ENCODE results near the gene PAK4.
"Not testable (repeated sequence)": the region's sequence is repeated elsewhere in the genome, so short reads cannot be mapped to it uniquely, and the experiment has no call there.

Gene PAK4

GRCh38 chr19:39208175-39208795 is 82.7 kb downstream of the PAK4 start:
- FAIRE-seq: no peak

GRCh38 chr19:39209196-39209595 is 83.6 kb downstream of the PAK4 start:
- no peak for FAIRE-seq

- no peak for FAIRE-seq
Measured at GRCh38 chr19:39211731-39212374, 86.3 kb downstream of the PAK4 start.

- no peak for FAIRE-seq
Measured at GRCh38 chr19:39212375-39212742, 86.8 kb downstream of the PAK4 start.

GRCh38 chr19:39215323-39215722 is 89.7 kb downstream of the PAK4 start:
- FAIRE-seq: not testable (repeated sequence)

- no peak for FAIRE-seq
Measured at GRCh38 chr19:39217094-39217493, 91.5 kb downstream of the PAK4 start.

GRCh38 chr19:39218230-39219007 is 92.8 kb downstream of the PAK4 start:
- no peak for FAIRE-seq

GRCh38 chr19:39219108-39219507 is 93.5 kb downstream of the PAK4 start:
- not testable (repeated sequence) for FAIRE-seq

- FAIRE-seq: no peak
Measured at GRCh38 chr19:39223703-39224279, 98.2 kb downstream of the PAK4 start.

GRCh38 chr19:39224910-39225309 is 99.3 kb downstream of the PAK4 start:
- FAIRE-seq: no peak

Measured in colon (tissue), 2 donors.